Esophagus muscularis mucosa (tissue), 4 donors: ENCODE results near the gene NUP93.

Experiments
- EP300 ChIP-seq: sonication (generic); formaldehyde crosslinking; IDR thresholded peaks from one replicate; pipeline ENCODE4 v1.6.1; 2017; ENCODE audit warnings: antibody characterized with exemption
- POLR2A ChIP-seq: fragments of 450-650 bp; IDR thresholded peaks from one replicate; pipeline ENCODE4 v1.6.1; 2017; ENCODE audit warnings: antibody characterized with exemption, moderate library complexity, mild to moderate bottlenecking, low read depth
- POLR2AphosphoS5 ChIP-seq, 2 donors: sonication (generic); formaldehyde crosslinking; IDR thresholded peaks; one replicate each; pipeline ENCODE4 v1.6.1; 2017; ENCODE audit warnings: antibody characterized with exemption in 2 of 2
- TF ChIP-seq, protein P1 (sequence below), 3 experiments: fragments of 200-600 bp in 2 of 3; fragments of 450-650 bp in 1 of 3; sonication (generic) in 2 of 3; IDR thresholded peaks; one replicate each; pipeline ENCODE4 v1.5.1; 2017 to 2019; ENCODE audit warnings: antibody characterized with exemption in 3 of 3, mild to moderate bottlenecking in 2 of 3, moderate library complexity in 1 of 3

DNA sequence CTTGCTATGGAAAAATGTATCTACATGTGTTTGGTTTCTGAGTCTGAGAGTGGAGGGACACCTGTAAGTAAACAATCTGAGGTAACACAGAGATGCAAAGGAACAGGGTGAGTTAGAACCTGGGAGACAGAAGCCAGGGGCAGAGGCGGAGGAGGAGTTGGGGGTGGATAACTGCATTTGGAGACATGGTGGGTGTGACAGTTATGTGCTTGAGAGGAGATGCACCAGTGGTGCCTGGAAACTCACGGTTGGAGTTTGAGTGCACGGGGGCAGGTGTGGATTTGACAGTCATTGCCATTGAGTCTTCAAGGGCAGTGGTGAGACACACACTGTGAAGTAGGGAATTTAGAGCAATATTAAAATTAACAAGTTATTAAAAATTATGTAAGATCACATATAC, 6.5 kb downstream of the NUP93 start:
- TF ChIP-seq, protein P1, sequence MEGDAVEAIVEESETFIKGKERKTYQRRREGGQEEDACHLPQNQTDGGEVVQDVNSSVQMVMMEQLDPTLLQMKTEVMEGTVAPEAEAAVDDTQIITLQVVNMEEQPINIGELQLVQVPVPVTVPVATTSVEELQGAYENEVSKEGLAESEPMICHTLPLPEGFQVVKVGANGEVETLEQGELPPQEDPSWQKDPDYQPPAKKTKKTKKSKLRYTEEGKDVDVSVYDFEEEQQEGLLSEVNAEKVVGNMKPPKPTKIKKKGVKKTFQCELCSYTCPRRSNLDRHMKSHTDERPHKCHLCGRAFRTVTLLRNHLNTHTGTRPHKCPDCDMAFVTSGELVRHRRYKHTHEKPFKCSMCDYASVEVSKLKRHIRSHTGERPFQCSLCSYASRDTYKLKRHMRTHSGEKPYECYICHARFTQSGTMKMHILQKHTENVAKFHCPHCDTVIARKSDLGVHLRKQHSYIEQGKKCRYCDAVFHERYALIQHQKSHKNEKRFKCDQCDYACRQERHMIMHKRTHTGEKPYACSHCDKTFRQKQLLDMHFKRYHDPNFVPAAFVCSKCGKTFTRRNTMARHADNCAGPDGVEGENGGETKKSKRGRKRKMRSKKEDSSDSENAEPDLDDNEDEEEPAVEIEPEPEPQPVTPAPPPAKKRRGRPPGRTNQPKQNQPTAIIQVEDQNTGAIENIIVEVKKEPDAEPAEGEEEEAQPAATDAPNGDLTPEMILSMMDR (IDR thresholded peaks at IDR 0.05) = no peak
- TF ChIP-seq POLR2A (no peak), EP300 (no peak), POLR2AphosphoS5 (IDR thresholded peaks at IDR 0.05) (no peak)
